Dermis blood vessel endothelial cell (primary cell): ENCODE results near the gene DAGLA. TPM values are rescaled to one million over a fixed set of nuclear protein-coding genes. Genes with fewer than 3 reads are reported as not detected.
"Not testable (repeated sequence)": the region's sequence is repeated elsewhere in the genome, so short reads cannot be mapped to it uniquely, and the experiment has no call there.

ENCODE experiments used
- DNase-seq: peaks from one replicate; pipeline ENCODE4 v3.0.0; 2010
- total RNA-seq: library from RNA; depleted of rRNA; stranded (reverse); fragments of >200 nt; gene quantifications from 2 replicates; pipeline ENCODE4 v1.2.3, GENCODE V29; 2014

The DAGLA gene
- total RNA-seq = 4.4 and 4.7 TPM in 2 replicates

GRCh38 chr11:61679893-61680621, at the start of gene DAGLA:
Gene DAGLA (plus strand): TSS chr11:61680391. CDS start chr11:61720156, 39,765 bp downstream.
- peak; percentile 76 for DNase-seq

GRCh38 chr11:61632096-61632495, 48.1 kb upstream of the DAGLA start:
- no peak for DNase-seq

- no peak for DNase-seq
Observed at GRCh38 chr11:61635304-61635703, 44.9 kb upstream of the DAGLA start.

GRCh38 chr11:61635787-61636186, 44.4 kb upstream of the DAGLA start:
- no peak for DNase-seq

- DNase-seq = no peak
Observed at GRCh38 chr11:61636676-61637075, 43.5 kb upstream of the DAGLA start.

GRCh38 chr11:61637277-61637676, 42.9 kb upstream of the DAGLA start:
- DNase-seq = no peak

- no peak for DNase-seq
Observed at GRCh38 chr11:61639816-61640443, 40.3 kb upstream of the DAGLA start.

GRCh38 chr11:61642162-61642561, 38.0 kb upstream of the DAGLA start:
- no peak for DNase-seq

GRCh38 chr11:61645179-61645868, 34.9 kb upstream of the DAGLA start:
- DNase-seq = no peak

- DNase-seq = no peak
Observed at GRCh38 chr11:61647529-61647928, 32.7 kb upstream of the DAGLA start.

GRCh38 chr11:61650781-61651571, 29.2 kb upstream of the DAGLA start:
- DNase-seq = no peak

GRCh38 chr11:61652135-61652534, 28.1 kb upstream of the DAGLA start:
- DNase-seq = no peak

- DNase-seq = peak; percentile 36
Observed at GRCh38 chr11:61654397-61654829, 25.8 kb upstream of the DAGLA start.

GRCh38 chr11:61655266-61656159, 24.7 kb upstream of the DAGLA start:
- DNase-seq = not testable (repeated sequence)

GRCh38 chr11:61656347-61657077, 23.7 kb upstream of the DAGLA start:
- DNase-seq = no peak

- peak; percentile 70 for DNase-seq
Observed at GRCh38 chr11:61657566-61658290, 22.5 kb upstream of the DAGLA start.

GRCh38 chr11:61659413-61660196, 20.6 kb upstream of the DAGLA start:
- DNase-seq = no peak

GRCh38 chr11:61660997-61661396, 19.2 kb upstream of the DAGLA start:
- DNase-seq = not testable (repeated sequence)

- no peak for DNase-seq
Observed at GRCh38 chr11:61666684-61667297, 13.4 kb upstream of the DAGLA start.
